SK-N-SH (cell line): ENCODE measurements around the gene WDR27. TPM values are rescaled to one million over a fixed set of nuclear protein-coding genes. Genes with fewer than 3 reads are reported as not detected.

ENCODE experiments used
- CTCF ChIA-PET: fragments of 300-600, 350-600 bp; formaldehyde crosslinking; extraction: SDS; loops from one replicate; lab custom pipeline; 2021; lab: Yijun Ruan, JAX
- POLR2A ChIA-PET: fragments of 350-600 bp; sonication (Branson Sonifier 250); formaldehyde crosslinking; extraction: SDS; loops from one replicate; lab custom pipeline; 2020; ENCODE audit warnings: antibody characterized with exemption, inconsistent platforms; lab: Yijun Ruan, JAX
- DNase-seq: peaks from one replicate; pipeline ENCODE4 v3.0.0; 2012
- H2AFZ ChIP-seq: fragments of 200-600 bp; sonication (generic); 2 replicates; pipeline ENCODE4 v1.8.1; 2016; ENCODE audit warnings: antibody characterized with exemption, mild to moderate bottlenecking, low read depth
- H3F3A ChIP-seq: fragments of 200-600 bp; sonication (generic); replicated peaks from 2 replicates; pipeline ENCODE3; 2016; ENCODE audit warnings: antibody characterized with exemption, mild to moderate bottlenecking; ENCODE audit not compliant: insufficient read depth
- H3K27ac ChIP-seq, 2 experiments: fragments of 200-500 bp in 1 of 2; fragments of 200-600 bp in 1 of 2; sonication (Bioruptor generic) in 1 of 2; sonication (generic), shearing (Covaris generic) in 1 of 2; 2 replicates each; pipeline versions ENCODE4 v1.5.1 to v1.6.1; 2014 to 2016; ENCODE audit warnings: low read depth in 2 of 2, inconsistent platforms in 1 of 2, low read length in 1 of 2, mild to moderate bottlenecking in 1 of 2, mixed read lengths in 1 of 2
- H3K27me3 ChIP-seq: fragments of 200-600 bp; sonication (generic), shearing (Covaris generic); 2 replicates; pipeline ENCODE4 v1.6.1; 2016; ENCODE audit warnings: mixed run types; ENCODE audit not compliant: insufficient read depth
- H3K36me3 ChIP-seq, 2 experiments: fragments of 200-500 bp in 1 of 2; fragments of 200-600 bp in 1 of 2; sonication (Bioruptor generic) in 1 of 2; sonication (generic) in 1 of 2; replicated peaks in 1 of 2; 2 replicates each; pipeline versions ENCODE3 to v1.5.1; 2014 to 2016; ENCODE audit warnings: low read length in 1 of 2, mild to moderate bottlenecking in 1 of 2; ENCODE audit not compliant: insufficient read depth in 2 of 2, control insufficient read depth in 1 of 2
- H3K4me1 ChIP-seq, 2 experiments: fragments of 200-500 bp in 1 of 2; fragments of 200-600 bp in 1 of 2; sonication (Bioruptor generic) in 1 of 2; sonication (generic), shearing (Covaris generic) in 1 of 2; 2 replicates each; pipeline versions ENCODE4 v1.5.1 to v1.6.1; 2014 to 2016; ENCODE audit warnings: low read depth in 1 of 2, low read length in 1 of 2, mixed run types in 1 of 2; ENCODE audit not compliant: insufficient read depth in 2 of 2, control insufficient read depth in 1 of 2
- H3K4me2 ChIP-seq: fragments of 200-600 bp; sonication (generic), shearing (Covaris generic); 2 replicates; pipeline ENCODE4 v1.6.1; 2017; ENCODE audit warnings: mixed run types
- H3K4me3 ChIP-seq, 2 experiments: fragments of 200-500 bp in 1 of 2; fragments of 200-600 bp in 1 of 2; sonication (Bioruptor generic) in 1 of 2; sonication (generic), shearing (Covaris generic) in 1 of 2; 2 replicates each; pipeline versions ENCODE4 v1.5.1 to v1.8.1; 2014 to 2016; ENCODE audit warnings: low read depth in 2 of 2, inconsistent platforms in 1 of 2, low read length in 1 of 2, mild to moderate bottlenecking in 1 of 2, mixed read lengths in 1 of 2, moderate library complexity in 1 of 2
- H3K79me2 ChIP-seq: fragments of 200-600 bp; sonication (generic); 2 replicates; pipeline ENCODE4 v1.8.1; 2017; ENCODE audit warnings: mild to moderate bottlenecking; ENCODE audit not compliant: insufficient read depth
- H3K9ac ChIP-seq: fragments of 200-600 bp; sonication (generic); 2 replicates; pipeline ENCODE4 v1.6.1; 2017; ENCODE audit warnings: mixed run types
- H3K9me2 ChIP-seq: fragments of 200-600 bp; sonication (generic); 2 replicates; pipeline ENCODE4 v1.6.1; 2017; ENCODE audit warnings: mixed run types
- H3K9me3 ChIP-seq: fragments of 200-600 bp; sonication (generic); 2 replicates; pipeline ENCODE4 v1.6.1; 2017; ENCODE audit warnings: mixed run types, mild to moderate bottlenecking, moderate library complexity
- H4K20me1 ChIP-seq: fragments of 200-600 bp; sonication (generic); 2 replicates; pipeline ENCODE4 v1.6.1; 2017; ENCODE audit warnings: mild to moderate bottlenecking, mixed run types; ENCODE audit not compliant: insufficient read depth
- ELF1 ChIP-seq: IDR thresholded peaks from 2 replicates; pipeline ENCODE4 v1.4.0; 2012
- EP300 ChIP-seq, 2 experiments: IDR thresholded peaks; 2 replicates each; pipeline versions ENCODE4 v1.4.0 to v1.6.1; 2012; ENCODE audit warnings: borderline replicate concordance in 1 of 2, low read depth in 1 of 2, low read length in 1 of 2
- EZH2phosphoT487 ChIP-seq: fragments of 200-600 bp; sonication (generic); IDR thresholded peaks from 2 replicates; pipeline ENCODE4 v1.6.1; 2017; ENCODE audit warnings: low read depth, mixed run types, mild to moderate bottlenecking, antibody characterized with exemption, moderate library complexity, borderline replicate concordance
- FOSL2 ChIP-seq: IDR thresholded peaks from 2 replicates; pipeline ENCODE4 v1.4.0; 2012; ENCODE audit warnings: low read depth, mild to moderate bottlenecking, moderate library complexity, borderline replicate concordance
- FOXM1 ChIP-seq: IDR thresholded peaks from 2 replicates; pipeline ENCODE4 v1.4.0; 2012; ENCODE audit warnings: low read depth, mild to moderate bottlenecking
- GATA2 ChIP-seq: sonication (generic); formaldehyde crosslinking; IDR thresholded peaks from 2 replicates; pipeline ENCODE4 v1.5.0; 2020; ENCODE audit warnings: mild to moderate bottlenecking, missing genetic modification reagents
- JUND ChIP-seq: IDR thresholded peaks from 2 replicates; pipeline ENCODE4 v1.4.0; 2012
- MXI1 ChIP-seq: IDR thresholded peaks from 2 replicates; pipeline ENCODE4 v1.6.1; 2012; ENCODE audit warnings: mild to moderate bottlenecking, low read depth, low read length, improper control_type of control experiment
- NFIC ChIP-seq: IDR thresholded peaks from 2 replicates; pipeline ENCODE4 v1.4.0; 2012; ENCODE audit warnings: borderline replicate concordance
- POLR2AphosphoS5 ChIP-seq: IDR thresholded peaks from 2 replicates; pipeline ENCODE4 v1.6.1; 2012; ENCODE audit warnings: low read depth, low read length
- RCOR1 ChIP-seq: fragments of 150-350 bp; IDR thresholded peaks from 2 replicates; pipeline ENCODE4 v1.6.1; 2017; ENCODE audit warnings: antibody characterized with exemption, low read length
- RXRA ChIP-seq: IDR thresholded peaks from 2 replicates; pipeline ENCODE4 v1.4.0; 2012; ENCODE audit warnings: low read depth, mild to moderate bottlenecking, borderline replicate concordance
- SIN3A ChIP-seq: IDR thresholded peaks from 2 replicates; pipeline ENCODE4 v1.6.1; 2012; ENCODE audit warnings: low read depth, mild to moderate bottlenecking, low read length, moderate library complexity, borderline replicate concordance
- WGBS: methylation state at CpG from one replicate; pipeline ENCODE4 v1.1.6; 2017; ENCODE audit warnings: low lambda C conversion rate; 5-methylcytosine and 5-hydroxymethylcytosine counted together
- polyA plus RNA-seq, 3 experiments: library from polyadenylated mRNA; depleted of rRNA; stranded (reverse); fragments of >200 nt; gene quantifications; 2 replicates each; pipeline ENCODE4 v1.2.3, GENCODE V29; 2012
- TF ChIP-seq, protein P1 (sequence below): fragments of 200-600 bp; sonication (generic); IDR thresholded peaks from 2 replicates; pipeline ENCODE4 v1.6.1; 2017; ENCODE audit warnings: antibody characterized with exemption, mild to moderate bottlenecking, moderate library complexity
- TF ChIP-seq, protein P2 (sequence below): IDR thresholded peaks from 2 replicates; pipeline ENCODE4 v1.6.1; 2012; ENCODE audit warnings: mild to moderate bottlenecking, low read depth, low read length, moderate library complexity
- TF ChIP-seq, protein P3 (sequence below): fragments of 150-350 bp; IDR thresholded peaks from 2 replicates; pipeline ENCODE4 v1.6.1; 2017; ENCODE audit warnings: antibody characterized with exemption, low read length, low read depth, borderline replicate concordance

Gene WDR27
- polyA plus RNA-seq, 1 of the 3 experiments (the other 2 are of a cell fraction) = 55.6 TPM

DNA sequence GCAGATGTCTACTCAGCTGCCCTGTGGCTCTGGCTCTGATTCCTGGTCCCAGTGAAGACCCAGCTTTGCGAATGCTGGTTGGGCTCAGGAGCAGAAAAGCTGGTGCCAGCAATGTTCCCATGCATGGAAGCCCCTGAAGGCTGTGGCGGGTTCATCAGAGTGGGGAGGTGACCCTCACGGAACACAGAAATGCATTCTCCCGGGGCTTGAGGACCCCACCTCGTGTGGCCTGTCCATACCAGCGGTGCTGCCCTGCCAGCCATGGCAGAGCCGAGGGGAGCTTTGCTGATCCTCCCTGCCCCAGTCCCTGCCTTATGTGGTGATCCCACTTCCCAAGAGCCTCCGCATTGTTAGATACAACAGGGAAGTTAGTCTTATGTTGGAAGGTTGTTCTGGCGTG lies 290.5 kb downstream of the WDR27 start:
- no peak for DNase-seq
- Histone ChIP-seq H3K9me3 (peaks cover 21% of the 10 kb centered on the region), H3K4me1 (no peaks in the 10 kb centered on the region), H3K27ac (no peak overlapping the region), H3K79me2 (no peaks in the 10 kb centered on the region), H4K20me1 (no peaks in the 10 kb centered on the region), H3K4me2 (no peak overlapping the region), H3K9ac (no peak overlapping the region), H3K9me2 (no peaks in the 10 kb centered on the region), H2AFZ (no peak overlapping the region), H3K27me3 (no peaks in the 10 kb centered on the region), H3F3A (peaks cover 4% of the 10 kb centered on the region), H3K4me3 (no peak overlapping the region), H3K36me3 (no peaks in the 10 kb centered on the region)
- no CpG with 5 or more reads among the region's 9 CpGs for WGBS
- POLR2A ChIA-PET = no interaction called here
- no peak for TF ChIP-seq FOSL2
- TF ChIP-seq FOXM1 = no peak
- TF ChIP-seq SIN3A = no peak
- no peak for TF ChIP-seq RCOR1
- TF ChIP-seq, protein P1, sequence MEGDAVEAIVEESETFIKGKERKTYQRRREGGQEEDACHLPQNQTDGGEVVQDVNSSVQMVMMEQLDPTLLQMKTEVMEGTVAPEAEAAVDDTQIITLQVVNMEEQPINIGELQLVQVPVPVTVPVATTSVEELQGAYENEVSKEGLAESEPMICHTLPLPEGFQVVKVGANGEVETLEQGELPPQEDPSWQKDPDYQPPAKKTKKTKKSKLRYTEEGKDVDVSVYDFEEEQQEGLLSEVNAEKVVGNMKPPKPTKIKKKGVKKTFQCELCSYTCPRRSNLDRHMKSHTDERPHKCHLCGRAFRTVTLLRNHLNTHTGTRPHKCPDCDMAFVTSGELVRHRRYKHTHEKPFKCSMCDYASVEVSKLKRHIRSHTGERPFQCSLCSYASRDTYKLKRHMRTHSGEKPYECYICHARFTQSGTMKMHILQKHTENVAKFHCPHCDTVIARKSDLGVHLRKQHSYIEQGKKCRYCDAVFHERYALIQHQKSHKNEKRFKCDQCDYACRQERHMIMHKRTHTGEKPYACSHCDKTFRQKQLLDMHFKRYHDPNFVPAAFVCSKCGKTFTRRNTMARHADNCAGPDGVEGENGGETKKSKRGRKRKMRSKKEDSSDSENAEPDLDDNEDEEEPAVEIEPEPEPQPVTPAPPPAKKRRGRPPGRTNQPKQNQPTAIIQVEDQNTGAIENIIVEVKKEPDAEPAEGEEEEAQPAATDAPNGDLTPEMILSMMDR = no peak
- TF ChIP-seq POLR2AphosphoS5 = no peak
- CTCF ChIA-PET = no interaction called here

DNA sequence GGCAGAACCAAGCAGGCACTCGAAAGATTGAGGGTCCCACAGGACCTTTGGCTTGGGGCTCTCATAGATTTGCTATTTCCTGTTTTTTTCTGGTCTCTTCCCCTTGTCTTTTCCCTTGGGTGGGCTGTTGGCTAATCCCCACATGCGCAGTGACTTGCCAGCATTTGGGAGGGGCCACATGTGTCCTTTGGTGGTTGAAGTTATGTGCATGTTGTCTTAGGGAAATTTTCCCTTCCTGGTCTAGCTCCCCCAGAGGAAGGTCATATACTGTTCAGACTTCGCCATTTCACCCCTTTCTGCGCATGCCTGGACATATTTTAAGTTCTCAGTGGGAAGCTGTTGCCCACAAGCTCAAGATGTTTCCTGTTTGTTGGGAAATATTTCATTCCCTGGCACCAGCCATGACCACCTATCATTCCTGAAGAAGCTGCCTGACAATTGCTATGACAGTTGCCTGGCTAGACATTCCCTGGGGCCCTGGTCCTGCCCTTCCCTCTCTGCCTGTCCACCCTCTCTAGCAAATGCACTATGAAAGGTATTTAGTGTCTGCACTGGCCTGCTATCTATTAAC lies 292.0 kb downstream of the WDR27 start:
- Histone ChIP-seq H3K79me2 (no peaks in the 10 kb centered on the region), H3K36me3 (no peaks in the 10 kb centered on the region), H3K4me2 (no peak overlapping the region), H3K27me3 (no peaks in the 10 kb centered on the region), H3F3A (no peaks in the 10 kb centered on the region), H3K4me3 (no peak overlapping the region), H4K20me1 (no peaks in the 10 kb centered on the region), H3K4me1 (no peaks in the 10 kb centered on the region), H3K9me2 (no peaks in the 10 kb centered on the region), H3K9me3 (peaks cover 7% of the 10 kb centered on the region), H3K27ac (no peak overlapping the region), H2AFZ (no peak overlapping the region), H3K9ac (no peak overlapping the region)
- 51% methylated on average over 4 of the region's 4 CpGs for WGBS
- ChIA-PET POLR2A (no interaction called here), CTCF (no interaction called here)
- DNase-seq = no peak
- no peak for TF ChIP-seq EZH2phosphoT487
- no peak for TF ChIP-seq EP300 (IDR thresholded peaks at IDR 0.05; ENCODE audit: borderline replicate concordance in 1 of 2, low read depth in 1 of 2, low read length in 1 of 2)
- TF ChIP-seq GATA2 (CRISPR knock-in tag) = no peak
- no peak for TF ChIP-seq JUND
- TF ChIP-seq ELF1 = no peak
- no peak for TF ChIP-seq SIN3A
- TF ChIP-seq, protein P2, sequence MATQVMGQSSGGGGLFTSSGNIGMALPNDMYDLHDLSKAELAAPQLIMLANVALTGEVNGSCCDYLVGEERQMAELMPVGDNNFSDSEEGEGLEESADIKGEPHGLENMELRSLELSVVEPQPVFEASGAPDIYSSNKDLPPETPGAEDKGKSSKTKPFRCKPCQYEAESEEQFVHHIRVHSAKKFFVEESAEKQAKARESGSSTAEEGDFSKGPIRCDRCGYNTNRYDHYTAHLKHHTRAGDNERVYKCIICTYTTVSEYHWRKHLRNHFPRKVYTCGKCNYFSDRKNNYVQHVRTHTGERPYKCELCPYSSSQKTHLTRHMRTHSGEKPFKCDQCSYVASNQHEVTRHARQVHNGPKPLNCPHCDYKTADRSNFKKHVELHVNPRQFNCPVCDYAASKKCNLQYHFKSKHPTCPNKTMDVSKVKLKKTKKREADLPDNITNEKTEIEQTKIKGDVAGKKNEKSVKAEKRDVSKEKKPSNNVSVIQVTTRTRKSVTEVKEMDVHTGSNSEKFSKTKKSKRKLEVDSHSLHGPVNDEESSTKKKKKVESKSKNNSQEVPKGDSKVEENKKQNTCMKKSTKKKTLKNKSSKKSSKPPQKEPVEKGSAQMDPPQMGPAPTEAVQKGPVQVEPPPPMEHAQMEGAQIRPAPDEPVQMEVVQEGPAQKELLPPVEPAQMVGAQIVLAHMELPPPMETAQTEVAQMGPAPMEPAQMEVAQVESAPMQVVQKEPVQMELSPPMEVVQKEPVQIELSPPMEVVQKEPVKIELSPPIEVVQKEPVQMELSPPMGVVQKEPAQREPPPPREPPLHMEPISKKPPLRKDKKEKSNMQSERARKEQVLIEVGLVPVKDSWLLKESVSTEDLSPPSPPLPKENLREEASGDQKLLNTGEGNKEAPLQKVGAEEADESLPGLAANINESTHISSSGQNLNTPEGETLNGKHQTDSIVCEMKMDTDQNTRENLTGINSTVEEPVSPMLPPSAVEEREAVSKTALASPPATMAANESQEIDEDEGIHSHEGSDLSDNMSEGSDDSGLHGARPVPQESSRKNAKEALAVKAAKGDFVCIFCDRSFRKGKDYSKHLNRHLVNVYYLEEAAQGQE = no peak
- no peak for TF ChIP-seq FOSL2
- TF ChIP-seq NFIC = no peak
- TF ChIP-seq MXI1 = no peak
- TF ChIP-seq RXRA = no peak
- TF ChIP-seq, protein P3, sequence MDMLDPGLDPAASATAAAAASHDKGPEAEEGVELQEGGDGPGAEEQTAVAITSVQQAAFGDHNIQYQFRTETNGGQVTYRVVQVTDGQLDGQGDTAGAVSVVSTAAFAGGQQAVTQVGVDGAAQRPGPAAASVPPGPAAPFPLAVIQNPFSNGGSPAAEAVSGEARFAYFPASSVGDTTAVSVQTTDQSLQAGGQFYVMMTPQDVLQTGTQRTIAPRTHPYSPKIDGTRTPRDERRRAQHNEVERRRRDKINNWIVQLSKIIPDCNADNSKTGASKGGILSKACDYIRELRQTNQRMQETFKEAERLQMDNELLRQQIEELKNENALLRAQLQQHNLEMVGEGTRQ = no peak
- TF ChIP-seq POLR2AphosphoS5 = no peak
